NOMO-1 treated with DMSO at 0.1 percent for 48 hours (cell line): Measurements from ENCODE around the gene GMIP.

Experiments
- DNase-seq: peaks from one replicate; lab custom pipeline; 2025; ENCODE audit not compliant: unreplicated experiment; lab: John Stamatoyannopoulos, UW

Gene GMIP

DNA sequence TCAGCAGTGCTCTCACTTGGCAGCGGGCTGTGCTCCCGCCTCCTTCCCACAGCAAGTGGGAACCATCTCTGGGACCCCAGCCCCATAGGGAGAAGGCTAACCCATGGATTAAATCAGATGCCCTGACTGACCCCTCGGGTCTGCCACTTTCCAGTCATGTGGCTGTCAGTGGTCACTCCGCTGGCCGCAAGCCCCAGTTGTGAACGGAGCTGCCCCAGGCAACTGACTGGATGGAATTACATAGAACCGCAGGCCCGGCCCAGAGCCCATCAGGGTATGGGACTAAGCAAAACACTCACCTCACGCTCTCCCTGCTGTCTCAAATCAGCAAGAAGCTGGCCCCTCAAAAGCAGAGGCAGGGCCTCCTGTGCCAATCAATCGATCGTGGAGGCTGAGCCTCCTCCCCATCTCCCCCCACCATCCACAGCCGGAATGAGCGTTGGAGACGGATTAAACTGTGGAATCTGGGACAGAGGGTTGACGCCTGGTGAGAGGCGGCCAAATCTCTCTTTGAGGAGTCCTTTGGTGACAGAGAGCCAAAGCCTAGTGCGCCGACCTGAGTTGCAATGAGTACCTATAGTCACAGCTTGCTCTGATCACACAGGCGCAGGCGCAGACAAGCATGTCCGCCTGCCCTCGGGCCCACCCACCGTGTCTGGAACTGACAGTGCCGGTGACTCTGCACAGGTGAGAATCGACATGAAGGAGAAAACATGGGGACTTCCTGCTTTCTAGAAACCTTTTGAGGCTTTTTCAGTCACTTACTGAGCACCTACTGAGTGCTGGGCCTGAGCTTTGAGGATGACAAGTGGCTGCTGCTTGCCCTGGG is 63.7 kb downstream of the GMIP start:
- no peak for DNase-seq
